K562 (cell line): ENCODE data around the gene PNRC1. TPM values are rescaled to one million over a fixed set of nuclear protein-coding genes. Genes with fewer than 3 reads are reported as not detected.

Experiments
- FOS ChIP-seq: IDR thresholded peaks from 3 replicates; pipeline ENCODE4 v1.6.1; 2011; ENCODE audit not compliant: insufficient read length; ENCODE audit errors: extremely low read depth
- GABPB1 ChIP-seq: sonication (generic); formaldehyde crosslinking; IDR thresholded peaks from 2 replicates; pipeline ENCODE4 v1.8.0; 2022; ENCODE audit warnings: mild to moderate bottlenecking, missing genetic modification reagents
- ID3 ChIP-seq, 2 experiments: fragments of 250-450 bp in 1 of 2; fragments of 450-650 bp in 1 of 2; sonication (Bioruptor Pico) in 1 of 2; IDR thresholded peaks; 2 replicates each; pipeline versions ENCODE4 v1.6.1 to v1.8.0; 2016 to 2021; ENCODE audit warnings: mild to moderate bottlenecking in 2 of 2, moderate library complexity in 2 of 2, missing compliant biosample characterization in 1 of 2, missing genetic modification characterization in 1 of 2
- IRF2 ChIP-seq: sonication (generic); formaldehyde crosslinking; IDR thresholded peaks from 2 replicates; pipeline ENCODE4 v1.8.1; 2022; ENCODE audit warnings: mild to moderate bottlenecking, missing genetic modification reagents
- MEF2D ChIP-seq: conservative IDR thresholded peaks from 2 replicates; pipeline ENCODE4 v1.6.1; 2016; ENCODE audit warnings: low read depth, missing genetic modification characterization, missing compliant biosample characterization
- MYNN ChIP-seq, 2 experiments: sonication (generic); formaldehyde crosslinking in 1 of 2; IDR thresholded peaks; 2 replicates each; pipeline versions ENCODE4 v1.5.0 to v1.6.1; 2016 to 2020; ENCODE audit warnings: antibody characterized with exemption in 1 of 2, missing genetic modification reagents in 1 of 2
- NR4A1 ChIP-seq, 2 experiments: fragments of 250-450 bp in 1 of 2; fragments of 450-650 bp in 1 of 2; sonication (Bioruptor Pico) in 1 of 2; IDR thresholded peaks; 2 replicates each; pipeline versions ENCODE4 v1.4.0 to v1.6.1; 2016 to 2020; ENCODE audit warnings: mild to moderate bottlenecking in 2 of 2, missing compliant biosample characterization in 1 of 2, missing genetic modification characterization in 1 of 2, moderate library complexity in 1 of 2
- PHB ChIP-seq: fragments of 250-450 bp; sonication (Bioruptor Pico); IDR thresholded peaks from 2 replicates; pipeline ENCODE4 v1.5.0; 2021
- POLR2G ChIP-seq: fragments of 200-400 bp; formaldehyde crosslinking; IDR thresholded peaks from 2 replicates; pipeline ENCODE4 v1.6.1; 2017; ENCODE audit warnings: low read depth, mild to moderate bottlenecking, antibody characterized with exemption, low read length, moderate library complexity
- RBBP5 ChIP-seq: fragments of 200-600 bp; sonication (generic); IDR thresholded peaks from 2 replicates; pipeline ENCODE4 v1.6.1; 2012; ENCODE audit warnings: borderline replicate concordance, mild to moderate bottlenecking, low read length, control low read depth, inconsistent platforms; ENCODE audit not compliant: insufficient read depth, poor library complexity, severe bottlenecking
- XRCC4 ChIP-seq: IDR thresholded peaks from one replicate; pipeline ENCODE4 v1.6.1; 2011; ENCODE audit not compliant: insufficient read depth, insufficient read length; ENCODE audit errors: extremely low read depth
- ZNF175 ChIP-seq: fragments of 200-800 bp; sonication (Bioruptor generic); IDR thresholded peaks from 2 replicates; pipeline ENCODE4 v1.6.1; 2016; ENCODE audit warnings: low read depth, mild to moderate bottlenecking, missing genetic modification characterization, missing compliant biosample characterization
- polyA plus RNA-seq, 8 experiments: library from polyadenylated mRNA; depleted of rRNA in 4 of 8; stranded (reverse) in 5 of 8; unstranded in 3 of 8; fragments of >200 nt; fragmentation: Nextera tagmentation in 2 of 8; fragmentation: Illumina TruSeq in 1 of 8; extraction: Ambion mirVana in 2 of 8; extraction: Trizol in 1 of 8; gene quantifications; 2 replicates each; pipeline versions ENCODE4 v1.2.1 to v1.2.3, GENCODE V29; 2011 to 2014; ENCODE audit warnings: inconsistent platforms in 1 of 8, missing spikeins in 1 of 8
- total RNA-seq, 7 experiments: library from RNA; depleted of rRNA in 6 of 7; stranded (reverse); fragments of >200 nt in 6 of 7; fragmentation: Illumina TruSeq in 2 of 7; extraction: Trizol in 2 of 7; gene quantifications; 2 replicates each; pipeline versions ENCODE4 v1.2.1 to v1.2.3, GENCODE V29; 2011 to 2021; ENCODE audit warnings: low replicate concordance in 1 of 7
- TF ChIP-seq, protein P1 (sequence below): fragments of 150-350 bp; conservative IDR thresholded peaks from 2 replicates; pipeline ENCODE4 v1.6.1; 2014; ENCODE audit warnings: low read length
- TF ChIP-seq, protein P2 (sequence below): fragments of 450-650 bp; IDR thresholded peaks from 2 replicates; pipeline ENCODE4 v1.6.1; 2016; ENCODE audit warnings: mild to moderate bottlenecking
- TF ChIP-seq, protein P3 (sequence below), 3 experiments: fragments of 200-800 bp in 1 of 3; sonication (Bioruptor generic) in 1 of 3; sonication (generic) in 1 of 3; formaldehyde crosslinking in 1 of 3; IDR thresholded peaks; 2 replicates each; pipeline versions ENCODE4 v1.6.1 to v1.8.0; 2016 to 2022; ENCODE audit warnings: mild to moderate bottlenecking in 2 of 3, missing compliant biosample characterization in 2 of 3, missing genetic modification characterization in 2 of 3, missing genetic modification reagents in 1 of 3

Gene PNRC1
- total and polyA plus RNA-seq, 9 of the 15 experiments (the other 6 are each of a cell fraction or from before 2014, with no cell fraction given): 1.2 to 10.8 (median 6.5) TPM

DNA sequence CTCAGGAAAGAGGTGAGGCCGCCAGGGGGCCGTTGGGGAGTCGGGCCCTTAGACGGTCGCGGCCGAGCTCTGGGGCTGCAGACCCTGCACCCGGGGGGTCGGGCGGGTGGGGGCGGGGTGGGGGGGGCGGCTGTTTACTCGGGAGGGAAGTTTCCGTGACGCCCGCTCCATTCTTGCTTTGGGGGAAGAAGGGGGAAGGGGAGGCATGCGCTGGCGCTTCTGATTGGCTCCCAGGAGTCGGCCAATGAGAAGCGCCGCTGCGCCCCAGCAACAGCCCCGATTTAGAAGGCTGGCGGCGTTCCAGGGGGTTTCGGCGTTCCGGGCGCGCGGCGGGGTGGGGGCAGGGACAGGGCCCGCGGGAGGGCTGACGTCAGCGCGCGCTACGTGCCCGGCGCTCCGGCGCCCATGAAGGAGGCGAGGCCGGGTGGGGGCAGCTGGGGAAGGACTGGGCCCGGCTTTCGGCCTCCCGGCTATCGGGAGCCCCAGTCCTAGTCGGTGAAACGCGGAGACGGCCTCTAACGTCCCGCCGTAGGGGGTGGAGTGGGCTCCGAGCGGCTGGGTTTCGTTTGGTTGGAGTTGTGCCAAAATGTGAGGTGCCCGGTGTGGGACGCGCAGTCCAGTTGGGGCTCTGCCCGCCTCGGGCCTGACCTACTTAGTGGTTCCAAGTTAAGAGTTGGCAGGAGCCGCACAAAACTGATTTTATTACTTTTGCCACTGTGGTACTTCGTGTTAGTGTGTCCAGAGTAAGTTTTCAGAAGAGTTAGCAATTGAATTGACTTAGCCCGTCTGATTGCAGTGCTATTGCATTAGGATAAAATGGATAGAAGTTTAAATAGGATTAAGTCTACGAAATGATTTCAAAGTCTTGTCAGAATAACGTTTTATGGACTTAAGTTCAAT lies 1.1 kb downstream of the PNRC1 start (continued):
- TF ChIP-seq MYNN (IDR thresholded peaks at IDR 0.05) (peak; percentile 45; the same call in 1 of the 2 replicates), MYNN (CRISPR knock-in tag; IDR thresholded peaks at IDR 0.05) (no peak), XRCC4 (no peak), FOS (peak; percentile 33), ID3 (CRISPR knock-in tag; IDR thresholded peaks at IDR 0.05) (no peak), ID3 (tag; IDR thresholded peaks at IDR 0.05) (0 out of 2 replicates have a peak, but pooled peaks have one; percentile 50), POLR2G (peak; percentile 90), ZNF175 (CRISPR knock-in tag) (no peak), RBBP5 (peak; percentile 43), GABPB1 (CRISPR knock-in tag) (peak; percentile 62), PHB (peak; percentile 84; the same call in 1 of the 2 replicates), MEF2D (tag) (peak; percentile 85), IRF2 (CRISPR knock-in tag) (no peak), NR4A1 (CRISPR knock-in tag; IDR thresholded peaks at IDR 0.05) (no peak), NR4A1 (tag; IDR thresholded peaks at IDR 0.05) (peak; percentile 49; the same call in 1 of the 2 replicates)
- TF ChIP-seq, protein P1, sequence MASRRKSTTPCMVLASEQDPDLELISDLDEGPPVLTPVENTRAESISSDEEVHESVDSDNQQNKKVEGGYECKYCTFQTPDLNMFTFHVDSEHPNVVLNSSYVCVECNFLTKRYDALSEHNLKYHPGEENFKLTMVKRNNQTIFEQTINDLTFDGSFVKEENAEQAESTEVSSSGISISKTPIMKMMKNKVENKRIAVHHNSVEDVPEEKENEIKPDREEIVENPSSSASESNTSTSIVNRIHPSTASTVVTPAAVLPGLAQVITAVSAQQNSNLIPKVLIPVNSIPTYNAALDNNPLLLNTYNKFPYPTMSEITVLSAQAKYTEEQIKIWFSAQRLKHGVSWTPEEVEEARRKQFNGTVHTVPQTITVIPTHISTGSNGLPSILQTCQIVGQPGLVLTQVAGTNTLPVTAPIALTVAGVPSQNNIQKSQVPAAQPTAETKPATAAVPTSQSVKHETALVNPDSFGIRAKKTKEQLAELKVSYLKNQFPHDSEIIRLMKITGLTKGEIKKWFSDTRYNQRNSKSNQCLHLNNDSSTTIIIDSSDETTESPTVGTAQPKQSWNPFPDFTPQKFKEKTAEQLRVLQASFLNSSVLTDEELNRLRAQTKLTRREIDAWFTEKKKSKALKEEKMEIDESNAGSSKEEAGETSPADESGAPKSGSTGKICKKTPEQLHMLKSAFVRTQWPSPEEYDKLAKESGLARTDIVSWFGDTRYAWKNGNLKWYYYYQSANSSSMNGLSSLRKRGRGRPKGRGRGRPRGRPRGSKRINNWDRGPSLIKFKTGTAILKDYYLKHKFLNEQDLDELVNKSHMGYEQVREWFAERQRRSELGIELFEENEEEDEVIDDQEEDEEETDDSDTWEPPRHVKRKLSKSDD: no peak
- TF ChIP-seq, protein P2, sequence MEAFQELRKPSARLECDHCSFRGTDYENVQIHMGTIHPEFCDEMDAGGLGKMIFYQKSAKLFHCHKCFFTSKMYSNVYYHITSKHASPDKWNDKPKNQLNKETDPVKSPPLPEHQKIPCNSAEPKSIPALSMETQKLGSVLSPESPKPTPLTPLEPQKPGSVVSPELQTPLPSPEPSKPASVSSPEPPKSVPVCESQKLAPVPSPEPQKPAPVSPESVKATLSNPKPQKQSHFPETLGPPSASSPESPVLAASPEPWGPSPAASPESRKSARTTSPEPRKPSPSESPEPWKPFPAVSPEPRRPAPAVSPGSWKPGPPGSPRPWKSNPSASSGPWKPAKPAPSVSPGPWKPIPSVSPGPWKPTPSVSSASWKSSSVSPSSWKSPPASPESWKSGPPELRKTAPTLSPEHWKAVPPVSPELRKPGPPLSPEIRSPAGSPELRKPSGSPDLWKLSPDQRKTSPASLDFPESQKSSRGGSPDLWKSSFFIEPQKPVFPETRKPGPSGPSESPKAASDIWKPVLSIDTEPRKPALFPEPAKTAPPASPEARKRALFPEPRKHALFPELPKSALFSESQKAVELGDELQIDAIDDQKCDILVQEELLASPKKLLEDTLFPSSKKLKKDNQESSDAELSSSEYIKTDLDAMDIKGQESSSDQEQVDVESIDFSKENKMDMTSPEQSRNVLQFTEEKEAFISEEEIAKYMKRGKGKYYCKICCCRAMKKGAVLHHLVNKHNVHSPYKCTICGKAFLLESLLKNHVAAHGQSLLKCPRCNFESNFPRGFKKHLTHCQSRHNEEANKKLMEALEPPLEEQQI: no peak
- TF ChIP-seq, protein P3, sequence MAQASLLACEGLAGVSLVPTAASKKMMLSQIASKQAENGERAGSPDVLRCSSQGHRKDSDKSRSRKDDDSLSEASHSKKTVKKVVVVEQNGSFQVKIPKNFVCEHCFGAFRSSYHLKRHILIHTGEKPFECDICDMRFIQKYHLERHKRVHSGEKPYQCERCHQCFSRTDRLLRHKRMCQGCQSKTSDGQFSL (CRISPR knock-in tag; IDR thresholded peaks at IDR 0.05): peak; percentile 28; the same call in 1 of the 2 replicates
- TF ChIP-seq, protein P3 (tag; IDR thresholded peaks at IDR 0.05): peak in 1 of 2 experiments; percentile 77; a peak in 2 of 4 replicates
